Liver (tissue), 3 donors: ENCODE measurements around the gene CHTOP.

Experiments used
- FOXA1 ChIP-seq: IDR thresholded peaks from 2 replicates; pipeline ENCODE4 v1.6.1; 2016; ENCODE audit warnings: antibody characterized with exemption
- JUND ChIP-seq, 2 donors: IDR thresholded peaks; 2 replicates each; pipeline ENCODE4 v1.6.1; 2016; ENCODE audit warnings: antibody characterized with exemption in 2 of 2
- RAD21 ChIP-seq, 2 donors: IDR thresholded peaks; 2 replicates each; pipeline ENCODE4 v1.6.1; 2016; ENCODE audit warnings: antibody characterized with exemption in 2 of 2, mild to moderate bottlenecking in 2 of 2
- TF ChIP-seq, protein P1 (sequence below): fragments of 150-350 bp; IDR thresholded peaks from 2 replicates; pipeline ENCODE4 v1.5.1; 2017; ENCODE audit warnings: improper control_type of control experiment, low read depth, low read length; ENCODE audit not compliant: missing input control
- TF ChIP-seq, protein P2 (sequence below): IDR thresholded peaks from 2 replicates; pipeline ENCODE4 v1.6.1; 2016; ENCODE audit warnings: antibody characterized with exemption
- TF ChIP-seq, protein P3 (sequence below): IDR thresholded peaks from 2 replicates; pipeline ENCODE4 v1.6.1; 2016; ENCODE audit warnings: antibody characterized with exemption
- donor health status: healthy.
- donor health status: healthy.

DNA sequence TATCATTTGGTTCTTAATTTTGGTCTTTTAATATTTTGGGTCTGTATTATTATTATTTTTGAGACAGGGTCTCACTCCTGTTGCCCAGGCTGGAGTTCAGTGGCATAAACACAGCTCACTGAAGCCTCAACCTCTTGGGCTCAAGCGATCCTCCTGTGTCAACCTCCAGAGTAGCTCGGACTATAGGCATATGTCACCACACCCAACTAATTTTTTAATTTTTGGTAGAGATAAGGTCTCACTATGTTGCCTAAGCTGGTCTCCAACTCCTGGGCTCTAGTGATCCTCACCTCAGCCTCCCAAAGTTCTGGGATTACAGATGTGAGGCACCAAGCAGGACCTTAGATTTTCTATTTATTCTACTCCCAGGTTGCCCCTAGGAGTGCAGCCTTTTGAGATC, 39.6 kb downstream of the CHTOP start:
- TF ChIP-seq, protein P1, sequence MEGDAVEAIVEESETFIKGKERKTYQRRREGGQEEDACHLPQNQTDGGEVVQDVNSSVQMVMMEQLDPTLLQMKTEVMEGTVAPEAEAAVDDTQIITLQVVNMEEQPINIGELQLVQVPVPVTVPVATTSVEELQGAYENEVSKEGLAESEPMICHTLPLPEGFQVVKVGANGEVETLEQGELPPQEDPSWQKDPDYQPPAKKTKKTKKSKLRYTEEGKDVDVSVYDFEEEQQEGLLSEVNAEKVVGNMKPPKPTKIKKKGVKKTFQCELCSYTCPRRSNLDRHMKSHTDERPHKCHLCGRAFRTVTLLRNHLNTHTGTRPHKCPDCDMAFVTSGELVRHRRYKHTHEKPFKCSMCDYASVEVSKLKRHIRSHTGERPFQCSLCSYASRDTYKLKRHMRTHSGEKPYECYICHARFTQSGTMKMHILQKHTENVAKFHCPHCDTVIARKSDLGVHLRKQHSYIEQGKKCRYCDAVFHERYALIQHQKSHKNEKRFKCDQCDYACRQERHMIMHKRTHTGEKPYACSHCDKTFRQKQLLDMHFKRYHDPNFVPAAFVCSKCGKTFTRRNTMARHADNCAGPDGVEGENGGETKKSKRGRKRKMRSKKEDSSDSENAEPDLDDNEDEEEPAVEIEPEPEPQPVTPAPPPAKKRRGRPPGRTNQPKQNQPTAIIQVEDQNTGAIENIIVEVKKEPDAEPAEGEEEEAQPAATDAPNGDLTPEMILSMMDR: no peak
- TF ChIP-seq JUND (IDR thresholded peaks at IDR 0.05) (no peak), FOXA1 (no peak), RAD21 (IDR thresholded peaks at IDR 0.05) (no peak)
- TF ChIP-seq, protein P2, sequence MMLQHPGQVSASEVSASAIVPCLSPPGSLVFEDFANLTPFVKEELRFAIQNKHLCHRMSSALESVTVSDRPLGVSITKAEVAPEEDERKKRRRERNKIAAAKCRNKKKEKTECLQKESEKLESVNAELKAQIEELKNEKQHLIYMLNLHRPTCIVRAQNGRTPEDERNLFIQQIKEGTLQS: no peak
- TF ChIP-seq, protein P3, sequence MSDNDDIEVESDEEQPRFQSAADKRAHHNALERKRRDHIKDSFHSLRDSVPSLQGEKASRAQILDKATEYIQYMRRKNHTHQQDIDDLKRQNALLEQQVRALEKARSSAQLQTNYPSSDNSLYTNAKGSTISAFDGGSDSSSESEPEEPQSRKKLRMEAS: no peak
